ENCODE data around the gene COL17A1. TPM values are rescaled to one million over a fixed set of nuclear protein-coding genes. Genes with fewer than 3 reads are reported as not detected.

The COL17A1 gene
- total RNA-seq, 4 donors from 2014 or later: under 0.01 to 0.59 (median 0.22) TPM; not detected in 1

GRCh38 chr10:104119996-104120395 lies 34.3 kb upstream of the COL17A1 start:
- Histone ChIP-seq H3K4me3 (no peak overlapping the region), H3K4me1 (peaks cover 0 to 28% (median 14%) of the 10 kb centered on the region in 4 donors), H3K36me3 (peaks cover 0 to 4% (median 0%) of the 10 kb centered on the region in 3 donors), H3K27ac (peak overlapping the region in 3 of 4 donors; percentile 98 to 99 (median 99)), H3K27me3 (no peaks in the 10 kb centered on the region), H3K9me3 (no peaks in the 10 kb centered on the region)
- TF ChIP-seq POLR2A (IDR thresholded peaks at IDR 0.05): no peak
- no peak for TF ChIP-seq CTCF (IDR thresholded peaks at IDR 0.05)
- TF ChIP-seq EP300 (IDR thresholded peaks at IDR 0.05): no peak
- WGBS, 2 donors: 51 to 64% methylated on average over 3 of the region's 3 CpGs
- no peak for DNase-seq (ENCODE audit: low spot score in 2 of 2)

DNA sequence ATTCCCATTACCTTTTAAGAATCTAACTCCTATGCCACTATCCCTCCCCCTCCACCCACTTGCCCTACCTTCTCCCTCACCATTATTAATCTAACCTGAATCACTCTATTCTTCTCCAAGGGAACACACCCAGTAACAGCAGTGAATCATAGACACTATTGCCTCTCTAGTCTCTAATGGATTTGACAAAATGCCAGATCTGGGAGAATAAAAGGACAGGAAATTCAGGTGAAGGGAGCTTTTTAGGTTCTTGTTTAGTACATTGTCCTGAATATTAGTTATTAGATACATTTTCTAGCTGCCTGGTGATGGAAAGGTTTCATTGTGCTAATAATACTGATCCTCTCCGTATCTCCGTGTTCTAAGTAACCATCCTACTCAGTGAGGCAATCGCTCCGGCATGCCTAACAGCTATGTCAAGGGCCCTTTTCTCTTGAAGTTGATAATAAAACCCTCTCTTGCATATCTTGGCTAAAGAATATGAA lies 32.2 kb upstream of the COL17A1 start:
- H3K36me3 ChIP-seq: no peaks in the 10 kb centered on the region
- 80 to 90% methylated on average over 4 of the region's 4 CpGs for WGBS, 2 donors
- no peaks in the 10 kb centered on the region for H3K27me3 ChIP-seq
- no peak overlapping the region for H3K4me3 ChIP-seq
- peaks cover 0 to 21% (median 14%) of the 10 kb centered on the region in 4 donors for H3K4me1 ChIP-seq
- DNase-seq (ENCODE audit: low spot score in 2 of 2): no peak
- peak overlapping the region in 1 of 4 donors; percentile 15 for H3K27ac ChIP-seq
- no peak for TF ChIP-seq POLR2A (IDR thresholded peaks at IDR 0.05)
- no peak for TF ChIP-seq EP300 (IDR thresholded peaks at IDR 0.05)
- TF ChIP-seq CTCF (IDR thresholded peaks at IDR 0.05): no peak
- H3K9me3 ChIP-seq: no peaks in the 10 kb centered on the region

- WGBS, 2 donors: 20 to 53% methylated on average over 1 of the region's 1 CpG
- Histone ChIP-seq H3K4me1 (no peaks in the 10 kb centered on the region), H3K36me3 (no peaks in the 10 kb centered on the region), H3K9me3 (no peaks in the 10 kb centered on the region), H3K4me3 (no peak overlapping the region), H3K27me3 (no peaks in the 10 kb centered on the region), H3K27ac (no peak overlapping the region)
- no peak for DNase-seq (ENCODE audit: low spot score in 2 of 2)
- TF ChIP-seq EP300 (IDR thresholded peaks at IDR 0.05) (no peak), CTCF (IDR thresholded peaks at IDR 0.05) (no peak), POLR2A (IDR thresholded peaks at IDR 0.05) (no peak)
These were observed 27.8 kb upstream of the COL17A1 start for GRCh38 chr10:104113376-104113956.

- no peak overlapping the region for H3K4me3 ChIP-seq
- H3K27me3 ChIP-seq: no peaks in the 10 kb centered on the region
- H3K4me1 ChIP-seq: no peaks in the 10 kb centered on the region
- no peaks in the 10 kb centered on the region for H3K36me3 ChIP-seq
- H3K27ac ChIP-seq: no peak overlapping the region
- TF ChIP-seq POLR2A (IDR thresholded peaks at IDR 0.05) (no peak), EP300 (IDR thresholded peaks at IDR 0.05) (no peak), CTCF (IDR thresholded peaks at IDR 0.05) (no peak)
- WGBS, 2 donors: 69 to 74% methylated on average over 3 of the region's 3 CpGs
- no peak for DNase-seq (ENCODE audit: low spot score in 2 of 2)
- no peaks in the 10 kb centered on the region for H3K9me3 ChIP-seq
These were observed 24.4 kb upstream of the COL17A1 start for GRCh38 chr10:104109908-104110662.

DNA sequence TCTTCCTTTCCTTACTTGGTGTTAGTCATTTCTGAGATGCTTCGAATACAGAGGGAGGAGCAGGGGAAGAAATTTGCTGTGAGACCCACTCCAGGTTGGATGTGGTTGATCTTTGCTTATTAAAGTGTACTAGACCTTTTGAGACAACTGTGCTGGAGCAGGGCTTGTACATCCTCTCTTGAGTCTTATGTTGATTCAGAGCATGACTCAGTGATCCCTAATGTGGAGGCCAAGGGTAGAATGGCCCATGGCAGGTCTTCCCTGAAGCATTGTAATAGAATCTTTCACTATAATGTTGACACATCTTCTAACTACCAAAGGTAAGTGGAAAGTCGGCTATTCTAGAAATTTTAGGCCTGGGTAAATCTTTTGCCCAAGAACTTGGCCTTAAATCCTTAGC lies 19.2 kb upstream of the COL17A1 start:
- no peak overlapping the region for H3K4me3 ChIP-seq
- H3K27ac ChIP-seq: no peak overlapping the region
- WGBS, 2 donors: 91 to 93% methylated on average over 2 of the region's 2 CpGs
- H3K36me3 ChIP-seq: no peaks in the 10 kb centered on the region
- H3K4me1 ChIP-seq: no peaks in the 10 kb centered on the region
- no peaks in the 10 kb centered on the region for H3K27me3 ChIP-seq
- no peak for DNase-seq (ENCODE audit: low spot score in 2 of 2)
- H3K9me3 ChIP-seq: no peaks in the 10 kb centered on the region
- TF ChIP-seq EP300 (IDR thresholded peaks at IDR 0.05): no peak
- no peak for TF ChIP-seq POLR2A (IDR thresholded peaks at IDR 0.05)
- no peak for TF ChIP-seq CTCF (IDR thresholded peaks at IDR 0.05)
